GM12892 (cell line): Measurements from ENCODE around the gene FBXL13.
A peak's percentile ranks its signal among the peaks of the same experiment; 100 is the strongest.

Experiments used
- DNase-seq: peaks from one replicate; pipeline ENCODE4 v3.0.0; 2011; ENCODE audit not compliant: insufficient read length
- FAIRE-seq: peaks from 2 replicates; lab custom pipeline; 2011; peaks lifted over from hg19 to GRCh38; lab: Jason Lieb, UNC
- POLR2A ChIP-seq: IDR thresholded peaks from 2 replicates; pipeline ENCODE4 v1.6.1; 2011; ENCODE audit warnings: low read depth, low read length, control low read depth
- POLR2AphosphoS5 ChIP-seq: IDR thresholded peaks from 2 replicates; pipeline ENCODE4 v1.6.1; 2011; ENCODE audit warnings: low read depth, low read length, control low read depth
- TAF1 ChIP-seq: IDR thresholded peaks from 2 replicates; pipeline ENCODE4 v1.6.1; 2011; ENCODE audit warnings: low read depth, mild to moderate bottlenecking, control low read depth, low read length, borderline replicate concordance

The FBXL13 gene

DNA sequence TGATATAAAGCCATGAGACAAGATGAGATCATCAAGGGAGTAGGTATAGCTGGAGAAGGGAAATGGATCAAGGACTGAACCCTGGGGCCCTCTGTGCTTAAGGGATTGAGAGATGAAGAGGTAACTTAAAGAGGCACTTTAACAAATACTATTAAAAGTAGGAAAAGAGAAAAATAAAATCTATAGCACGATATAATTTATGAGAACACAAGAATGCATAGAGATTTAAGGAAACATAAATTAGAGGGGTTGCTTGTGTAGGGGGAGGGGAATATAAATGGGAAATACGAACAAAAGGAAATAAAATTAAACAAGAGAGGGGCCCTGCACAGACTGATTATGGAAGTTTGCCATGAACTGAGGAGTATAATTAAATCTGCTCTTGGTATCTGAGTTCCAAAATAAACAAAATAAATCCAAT is 177.4 kb downstream of the FBXL13 start:
- DNase-seq (no peak), FAIRE-seq (no peak)
- TF ChIP-seq POLR2A (no peak), TAF1 (no peak), POLR2AphosphoS5 (no peak)

GRCh38 chr7:102896585-102896984 is 178.0 kb downstream of the FBXL13 start:
- TF ChIP-seq TAF1 (no peak), POLR2A (no peak), POLR2AphosphoS5 (no peak)
- FAIRE-seq (no peak), DNase-seq (no peak)

- DNase-seq: no peak
- TF ChIP-seq POLR2AphosphoS5 (no peak), POLR2A (no peak), TAF1 (no peak)
- FAIRE-seq: peak; percentile 9
Observed at GRCh38 chr7:102895602-102896001, 179.0 kb downstream of the FBXL13 start.

DNA sequence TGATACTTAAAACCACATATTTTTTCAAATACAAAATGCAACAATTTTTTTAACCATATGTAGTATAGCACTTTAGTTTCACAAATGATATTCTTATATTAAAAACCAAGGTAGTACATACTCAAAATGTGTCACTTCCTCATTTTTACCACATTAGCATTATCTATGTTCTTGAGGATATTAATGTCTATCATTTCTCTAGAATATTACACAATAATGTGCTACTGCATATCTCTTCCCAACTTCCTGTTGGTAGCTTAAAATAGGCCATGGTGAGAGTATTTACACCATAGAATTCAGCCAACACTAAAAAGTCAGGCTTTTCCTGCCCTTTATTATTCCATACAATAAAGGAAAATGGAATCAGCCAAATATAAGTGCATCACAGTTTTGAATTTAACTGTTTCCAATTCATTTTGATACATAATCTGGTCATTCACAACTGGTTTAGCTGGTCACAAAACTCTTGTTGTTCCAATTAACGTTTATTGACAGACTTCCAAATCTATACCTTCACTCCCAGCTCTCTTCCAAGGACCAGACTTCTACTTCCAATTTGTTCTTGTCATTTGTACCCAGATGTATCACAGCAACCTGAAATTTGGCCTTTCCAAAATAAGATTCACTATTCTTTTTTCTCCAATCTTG is 181.8 kb downstream of the FBXL13 start:
- DNase-seq: no peak
- no peak for FAIRE-seq
- TF ChIP-seq POLR2A (no peak), POLR2AphosphoS5 (no peak), TAF1 (no peak)

GRCh38 chr7:102891693-102892261 is 182.8 kb downstream of the FBXL13 start:
- DNase-seq: no peak
- no peak for FAIRE-seq

GRCh38 chr7:102890971-102891692 is 183.5 kb downstream of the FBXL13 start:
- TF ChIP-seq POLR2A (no peak), POLR2AphosphoS5 (no peak), TAF1 (no peak)
- DNase-seq (no peak), FAIRE-seq (no peak)

More at GRCh38 chr7:102891693-102892261, 182.8 kb downstream of the FBXL13 start:
- TF ChIP-seq POLR2AphosphoS5 (no peak), TAF1 (no peak), POLR2A (no peak)

- FAIRE-seq (no peak), DNase-seq (no peak)
- TF ChIP-seq POLR2A: no peak
- no peak for TF ChIP-seq POLR2AphosphoS5
- no peak for TF ChIP-seq TAF1
Observed at GRCh38 chr7:102890292-102890970, 184.2 kb downstream of the FBXL13 start.

DNA sequence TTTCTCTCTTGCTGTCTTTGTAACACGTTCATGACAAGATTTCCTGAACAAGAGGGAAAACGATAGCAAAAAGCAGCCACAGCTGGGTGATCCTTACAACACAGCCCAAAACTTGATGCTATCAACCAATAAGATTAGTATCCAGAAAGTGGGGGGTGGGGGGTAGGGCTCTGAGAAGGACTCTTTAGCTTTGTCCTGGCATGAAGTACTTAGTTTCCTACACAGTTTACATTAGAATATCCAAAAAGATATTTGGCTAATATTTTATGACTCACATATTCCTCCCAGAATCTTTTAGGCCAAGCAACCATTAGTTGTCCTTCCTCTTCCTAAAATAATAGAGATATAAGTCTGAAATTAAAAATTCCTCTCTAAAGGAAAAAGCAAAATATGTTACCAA is 184.7 kb downstream of the FBXL13 start:
- DNase-seq (no peak), FAIRE-seq (no peak)
- no peak for TF ChIP-seq POLR2AphosphoS5
- no peak for TF ChIP-seq TAF1
- TF ChIP-seq POLR2A: no peak

GRCh38 chr7:102888561-102889233 is 185.9 kb downstream of the FBXL13 start:
- TF ChIP-seq TAF1 (no peak), POLR2AphosphoS5 (no peak), POLR2A (no peak)
- DNase-seq: no peak
- no peak for FAIRE-seq

DNA sequence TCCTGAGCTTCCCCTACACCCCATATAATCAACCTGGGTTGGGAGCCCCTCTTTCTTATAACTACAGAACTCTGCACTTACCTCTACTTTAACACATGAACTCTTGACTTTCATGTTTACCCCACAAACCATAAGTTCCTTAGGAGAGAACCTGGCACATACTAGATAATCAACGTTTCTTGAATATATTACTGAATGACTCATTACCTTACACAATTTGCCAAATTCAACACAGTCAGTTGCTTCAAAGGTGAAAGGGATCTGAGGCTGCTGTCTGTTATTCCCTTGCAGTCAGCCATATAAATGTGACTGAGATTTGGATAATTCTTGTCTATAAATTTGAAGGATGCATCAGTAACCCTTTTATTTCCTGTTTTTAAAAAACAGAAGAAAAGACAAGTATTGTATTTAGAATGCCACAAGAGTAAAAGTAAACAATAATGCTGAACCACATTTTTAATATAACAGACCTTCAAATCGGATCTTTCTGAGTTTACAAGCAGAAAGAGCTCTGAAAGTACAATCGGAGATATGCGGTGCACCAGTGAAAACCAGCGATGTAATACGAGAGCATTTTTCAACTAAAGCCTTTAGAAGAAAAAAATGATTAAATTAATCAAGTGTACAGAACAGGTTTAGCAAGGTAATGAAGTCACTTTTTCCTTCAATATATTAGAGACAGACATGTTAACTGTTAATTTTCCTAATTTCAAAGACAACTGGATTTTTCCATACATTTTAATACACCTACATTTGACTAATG is 191.3 kb downstream of the FBXL13 start:
- DNase-seq (no peak), FAIRE-seq (peak; percentile 5)
- TF ChIP-seq TAF1: no peak
- TF ChIP-seq POLR2AphosphoS5: no peak
- no peak for TF ChIP-seq POLR2A

- DNase-seq (no peak), FAIRE-seq (no peak)
- TF ChIP-seq POLR2A: no peak
- no peak for TF ChIP-seq POLR2AphosphoS5
- TF ChIP-seq TAF1: no peak
Observed at GRCh38 chr7:102875700-102876295, 198.8 kb downstream of the FBXL13 start.
